K562 (cell line): ENCODE measurements around the gene CDCP2. TPM values are rescaled to one million over a fixed set of nuclear protein-coding genes. Genes with fewer than 3 reads are reported as not detected.

ENCODE experiments used
- BMI1 ChIP-seq: fragments of 150-350 bp; IDR thresholded peaks from 2 replicates; pipeline ENCODE4 v1.6.1; 2014; ENCODE audit warnings: low read length
- CHCHD3 ChIP-seq: fragments of 250-450 bp; sonication (Bioruptor Pico); IDR thresholded peaks from 2 replicates; pipeline ENCODE4 v2.1.2; 2022; ENCODE audit warnings: mild to moderate bottlenecking
- FOXA3 ChIP-seq, 2 experiments: fragments of 450-650 bp in 1 of 2; sonication (generic) in 1 of 2; formaldehyde crosslinking; IDR thresholded peaks in 1 of 2; conservative IDR thresholded peaks in 1 of 2; 2 replicates each; pipeline versions ENCODE4 v1.4.0 to v1.8.0; 2020 to 2022; ENCODE audit warnings: mild to moderate bottlenecking in 2 of 2, missing genetic modification reagents in 1 of 2
- MXI1 ChIP-seq: IDR thresholded peaks from 2 replicates; pipeline ENCODE4 v1.6.1; 2011; ENCODE audit warnings: low read depth, mild to moderate bottlenecking, improper control_type of control experiment, low read length
- NCOR1 ChIP-seq: fragments of 450-650 bp; IDR thresholded peaks from 2 replicates; pipeline ENCODE4 v1.6.1; 2016; ENCODE audit warnings: mild to moderate bottlenecking, moderate library complexity
- NFATC3 ChIP-seq: fragments of 450-650 bp; IDR thresholded peaks from 2 replicates; pipeline ENCODE4 v1.6.1; 2017; ENCODE audit warnings: mild to moderate bottlenecking
- NR4A1 ChIP-seq, 2 experiments: fragments of 250-450 bp in 1 of 2; fragments of 450-650 bp in 1 of 2; sonication (Bioruptor Pico) in 1 of 2; IDR thresholded peaks; 2 replicates each; pipeline versions ENCODE4 v1.4.0 to v1.6.1; 2016 to 2020; ENCODE audit warnings: mild to moderate bottlenecking in 2 of 2, missing compliant biosample characterization in 1 of 2, missing genetic modification characterization in 1 of 2, moderate library complexity in 1 of 2
- SAFB ChIP-seq: fragments of 200-400 bp; formaldehyde crosslinking; IDR thresholded peaks from 2 replicates; pipeline ENCODE4 v1.6.1; 2017; ENCODE audit warnings: low read depth, low read length, borderline replicate concordance
- SMARCA5 ChIP-seq: fragments of 450-650 bp; IDR thresholded peaks from 2 replicates; pipeline ENCODE4 v1.6.1; 2016
- THRA ChIP-seq: fragments of 450-650 bp; IDR thresholded peaks from 2 replicates; pipeline ENCODE4 v1.6.1; 2017; ENCODE audit warnings: mild to moderate bottlenecking, moderate library complexity
- TRIM24 ChIP-seq, 2 experiments: fragments of 450-650 bp; IDR thresholded peaks; 2 replicates each; pipeline ENCODE4 v1.6.1; 2016
- WHSC1 ChIP-seq: IDR thresholded peaks from one replicate; pipeline ENCODE4 v1.6.1; 2012; ENCODE audit warnings: low read length, control low read depth, inconsistent platforms
- ZNF444 ChIP-seq: fragments of 250-450 bp; sonication (Bioruptor Pico); IDR thresholded peaks from 2 replicates; pipeline ENCODE4 v1.4.0; 2020; ENCODE audit warnings: mild to moderate bottlenecking, moderate library complexity
- polyA plus RNA-seq, 8 experiments: library from polyadenylated mRNA; depleted of rRNA in 4 of 8; stranded (reverse) in 5 of 8; unstranded in 3 of 8; fragments of >200 nt; fragmentation: Nextera tagmentation in 2 of 8; fragmentation: Illumina TruSeq in 1 of 8; extraction: Ambion mirVana in 2 of 8; extraction: Trizol in 1 of 8; gene quantifications; 2 replicates each; pipeline versions ENCODE4 v1.2.1 to v1.2.3, GENCODE V29; 2011 to 2014; ENCODE audit warnings: inconsistent platforms in 1 of 8, missing spikeins in 1 of 8
- total RNA-seq, 7 experiments: library from RNA; depleted of rRNA in 6 of 7; stranded (reverse); fragments of >200 nt in 6 of 7; fragmentation: Illumina TruSeq in 2 of 7; extraction: Trizol in 2 of 7; gene quantifications; 2 replicates each; pipeline versions ENCODE4 v1.2.1 to v1.2.3, GENCODE V29; 2011 to 2021; ENCODE audit warnings: low replicate concordance in 1 of 7
- TF ChIP-seq, protein P1 (sequence below): fragments of 250-450 bp; sonication (Bioruptor Pico); IDR thresholded peaks from 2 replicates; pipeline ENCODE4 v1.4.0; 2020
- TF ChIP-seq, protein P2 (sequence below): fragments of 250-450 bp; sonication (Bioruptor Pico); IDR thresholded peaks from 2 replicates; pipeline ENCODE4 v1.4.0; 2020; ENCODE audit warnings: mild to moderate bottlenecking, moderate library complexity, borderline replicate concordance
- TF ChIP-seq, protein P3 (sequence below): fragments of 150-350 bp; IDR thresholded peaks from 2 replicates; pipeline ENCODE4 v1.6.1; 2014; ENCODE audit warnings: low read depth, mild to moderate bottlenecking, low read length, borderline replicate concordance
- TF ChIP-seq, protein P4 (sequence below): sonication (generic); formaldehyde crosslinking; IDR thresholded peaks from 2 replicates; pipeline ENCODE4 v1.8.0; 2023; ENCODE audit warnings: mild to moderate bottlenecking, missing genetic modification reagents

The CDCP2 gene
- total and polyA plus RNA-seq, 9 of the 15 experiments (the other 6 are each of a cell fraction or from before 2014, with no cell fraction given): not detected

GRCh38 chr1:54129858-54130257, 22.9 kb downstream of the CDCP2 start (continued):
- TF ChIP-seq ZNF444 (CRISPR knock-in tag) (no peak), WHSC1 (no peak), NCOR1 (no peak), THRA (no peak), TRIM24 (IDR thresholded peaks at IDR 0.05) (no peak), FOXA3 (CRISPR knock-in tag; conservative IDR thresholded peaks at IDR 0.05 in 1 of 2, IDR thresholded peaks at IDR 0.05 in 1 of 2) (no peak), MXI1 (no peak), NR4A1 (CRISPR knock-in tag; IDR thresholded peaks at IDR 0.05) (no peak), NR4A1 (tag; IDR thresholded peaks at IDR 0.05) (no peak), CHCHD3 (CRISPR knock-in tag) (no peak), SMARCA5 (peak; percentile 73; the same call in 1 of the 2 replicates), SAFB (no peak), NFATC3 (no peak), BMI1 (no peak)
- TF ChIP-seq, protein P1, sequence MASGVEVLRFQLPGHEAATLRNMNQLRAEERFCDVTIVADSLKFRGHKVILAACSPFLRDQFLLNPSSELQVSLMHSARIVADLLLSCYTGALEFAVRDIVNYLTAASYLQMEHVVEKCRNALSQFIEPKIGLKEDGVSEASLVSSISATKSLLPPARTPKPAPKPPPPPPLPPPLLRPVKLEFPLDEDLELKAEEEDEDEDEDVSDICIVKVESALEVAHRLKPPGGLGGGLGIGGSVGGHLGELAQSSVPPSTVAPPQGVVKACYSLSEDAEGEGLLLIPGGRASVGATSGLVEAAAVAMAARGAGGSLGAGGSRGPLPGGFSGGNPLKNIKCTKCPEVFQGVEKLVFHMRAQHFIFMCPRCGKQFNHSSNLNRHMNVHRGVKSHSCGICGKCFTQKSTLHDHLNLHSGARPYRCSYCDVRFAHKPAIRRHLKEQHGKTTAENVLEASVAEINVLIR (CRISPR knock-in tag): no peak
- TF ChIP-seq, protein P2, sequence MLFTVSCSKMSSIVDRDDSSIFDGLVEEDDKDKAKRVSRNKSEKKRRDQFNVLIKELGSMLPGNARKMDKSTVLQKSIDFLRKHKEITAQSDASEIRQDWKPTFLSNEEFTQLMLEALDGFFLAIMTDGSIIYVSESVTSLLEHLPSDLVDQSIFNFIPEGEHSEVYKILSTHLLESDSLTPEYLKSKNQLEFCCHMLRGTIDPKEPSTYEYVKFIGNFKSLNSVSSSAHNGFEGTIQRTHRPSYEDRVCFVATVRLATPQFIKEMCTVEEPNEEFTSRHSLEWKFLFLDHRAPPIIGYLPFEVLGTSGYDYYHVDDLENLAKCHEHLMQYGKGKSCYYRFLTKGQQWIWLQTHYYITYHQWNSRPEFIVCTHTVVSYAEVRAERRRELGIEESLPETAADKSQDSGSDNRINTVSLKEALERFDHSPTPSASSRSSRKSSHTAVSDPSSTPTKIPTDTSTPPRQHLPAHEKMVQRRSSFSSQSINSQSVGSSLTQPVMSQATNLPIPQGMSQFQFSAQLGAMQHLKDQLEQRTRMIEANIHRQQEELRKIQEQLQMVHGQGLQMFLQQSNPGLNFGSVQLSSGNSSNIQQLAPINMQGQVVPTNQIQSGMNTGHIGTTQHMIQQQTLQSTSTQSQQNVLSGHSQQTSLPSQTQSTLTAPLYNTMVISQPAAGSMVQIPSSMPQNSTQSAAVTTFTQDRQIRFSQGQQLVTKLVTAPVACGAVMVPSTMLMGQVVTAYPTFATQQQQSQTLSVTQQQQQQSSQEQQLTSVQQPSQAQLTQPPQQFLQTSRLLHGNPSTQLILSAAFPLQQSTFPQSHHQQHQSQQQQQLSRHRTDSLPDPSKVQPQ (CRISPR knock-in tag): no peak
- TF ChIP-seq, protein P3, sequence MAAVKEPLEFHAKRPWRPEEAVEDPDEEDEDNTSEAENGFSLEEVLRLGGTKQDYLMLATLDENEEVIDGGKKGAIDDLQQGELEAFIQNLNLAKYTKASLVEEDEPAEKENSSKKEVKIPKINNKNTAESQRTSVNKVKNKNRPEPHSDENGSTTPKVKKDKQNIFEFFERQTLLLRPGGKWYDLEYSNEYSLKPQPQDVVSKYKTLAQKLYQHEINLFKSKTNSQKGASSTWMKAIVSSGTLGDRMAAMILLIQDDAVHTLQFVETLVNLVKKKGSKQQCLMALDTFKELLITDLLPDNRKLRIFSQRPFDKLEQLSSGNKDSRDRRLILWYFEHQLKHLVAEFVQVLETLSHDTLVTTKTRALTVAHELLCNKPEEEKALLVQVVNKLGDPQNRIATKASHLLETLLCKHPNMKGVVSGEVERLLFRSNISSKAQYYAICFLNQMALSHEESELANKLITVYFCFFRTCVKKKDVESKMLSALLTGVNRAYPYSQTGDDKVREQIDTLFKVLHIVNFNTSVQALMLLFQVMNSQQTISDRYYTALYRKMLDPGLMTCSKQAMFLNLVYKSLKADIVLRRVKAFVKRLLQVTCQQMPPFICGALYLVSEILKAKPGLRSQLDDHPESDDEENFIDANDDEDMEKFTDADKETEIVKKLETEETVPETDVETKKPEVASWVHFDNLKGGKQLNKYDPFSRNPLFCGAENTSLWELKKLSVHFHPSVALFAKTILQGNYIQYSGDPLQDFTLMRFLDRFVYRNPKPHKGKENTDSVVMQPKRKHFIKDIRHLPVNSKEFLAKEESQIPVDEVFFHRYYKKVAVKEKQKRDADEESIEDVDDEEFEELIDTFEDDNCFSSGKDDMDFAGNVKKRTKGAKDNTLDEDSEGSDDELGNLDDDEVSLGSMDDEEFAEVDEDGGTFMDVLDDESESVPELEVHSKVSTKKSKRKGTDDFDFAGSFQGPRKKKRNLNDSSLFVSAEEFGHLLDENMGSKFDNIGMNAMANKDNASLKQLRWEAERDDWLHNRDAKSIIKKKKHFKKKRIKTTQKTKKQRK: no peak
- TF ChIP-seq, protein P4, sequence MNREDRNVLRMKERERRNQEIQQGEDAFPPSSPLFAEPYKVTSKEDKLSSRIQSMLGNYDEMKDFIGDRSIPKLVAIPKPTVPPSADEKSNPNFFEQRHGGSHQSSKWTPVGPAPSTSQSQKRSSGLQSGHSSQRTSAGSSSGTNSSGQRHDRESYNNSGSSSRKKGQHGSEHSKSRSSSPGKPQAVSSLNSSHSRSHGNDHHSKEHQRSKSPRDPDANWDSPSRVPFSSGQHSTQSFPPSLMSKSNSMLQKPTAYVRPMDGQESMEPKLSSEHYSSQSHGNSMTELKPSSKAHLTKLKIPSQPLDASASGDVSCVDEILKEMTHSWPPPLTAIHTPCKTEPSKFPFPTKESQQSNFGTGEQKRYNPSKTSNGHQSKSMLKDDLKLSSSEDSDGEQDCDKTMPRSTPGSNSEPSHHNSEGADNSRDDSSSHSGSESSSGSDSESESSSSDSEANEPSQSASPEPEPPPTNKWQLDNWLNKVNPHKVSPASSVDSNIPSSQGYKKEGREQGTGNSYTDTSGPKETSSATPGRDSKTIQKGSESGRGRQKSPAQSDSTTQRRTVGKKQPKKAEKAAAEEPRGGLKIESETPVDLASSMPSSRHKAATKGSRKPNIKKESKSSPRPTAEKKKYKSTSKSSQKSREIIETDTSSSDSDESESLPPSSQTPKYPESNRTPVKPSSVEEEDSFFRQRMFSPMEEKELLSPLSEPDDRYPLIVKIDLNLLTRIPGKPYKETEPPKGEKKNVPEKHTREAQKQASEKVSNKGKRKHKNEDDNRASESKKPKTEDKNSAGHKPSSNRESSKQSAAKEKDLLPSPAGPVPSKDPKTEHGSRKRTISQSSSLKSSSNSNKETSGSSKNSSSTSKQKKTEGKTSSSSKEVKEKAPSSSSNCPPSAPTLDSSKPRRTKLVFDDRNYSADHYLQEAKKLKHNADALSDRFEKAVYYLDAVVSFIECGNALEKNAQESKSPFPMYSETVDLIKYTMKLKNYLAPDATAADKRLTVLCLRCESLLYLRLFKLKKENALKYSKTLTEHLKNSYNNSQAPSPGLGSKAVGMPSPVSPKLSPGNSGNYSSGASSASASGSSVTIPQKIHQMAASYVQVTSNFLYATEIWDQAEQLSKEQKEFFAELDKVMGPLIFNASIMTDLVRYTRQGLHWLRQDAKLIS (CRISPR knock-in tag): no peak
